Body of pancreas (tissue), 4 donors: ENCODE measurements around the gene APOM.

Experiments
- CTCF ChIP-seq, 7 experiments: fragments of 450-650 bp in 4 of 7; fragments of 200-600 bp in 3 of 7; sonication (generic) in 3 of 7; IDR thresholded peaks; one replicate each; pipeline ENCODE4 v1.5.1; 2016 to 2019; ENCODE audit warnings: antibody characterized with exemption in 7 of 7
- POLR2A ChIP-seq, 3 donors: fragments of 450-650 bp; IDR thresholded peaks; one replicate each; pipeline ENCODE4 v1.6.1; 2016; ENCODE audit warnings: antibody characterized with exemption in 3 of 3, mild to moderate bottlenecking in 2 of 3

GRCh38 chr6:31702819-31703716, 47.4 kb downstream of the APOM start, which contains the start of gene ABHD16A:
- TF ChIP-seq CTCF (IDR thresholded peaks at IDR 0.05) (peak in 3 of 7 experiments; percentile 17 to 31 (median 21)), POLR2A (IDR thresholded peaks at IDR 0.05) (peak; percentile 87 to 98 (median 97))
